Panc1 (cell line): Measurements from ENCODE around the gene NUP98.

Source experiments
- CTCF ChIP-seq: fragments of 450-650 bp; IDR thresholded peaks from 2 replicates; pipeline ENCODE4 v1.5.1; 2017; ENCODE audit warnings: mild to moderate bottlenecking
- POLR2AphosphoS5 ChIP-seq: IDR thresholded peaks from 2 replicates; pipeline ENCODE4 v1.6.1; 2012; ENCODE audit warnings: mild to moderate bottlenecking, low read depth, low read length, moderate library complexity
- SIN3A ChIP-seq: IDR thresholded peaks from 2 replicates; pipeline ENCODE4 v1.6.1; 2012; ENCODE audit warnings: low read depth, mild to moderate bottlenecking, low read length, moderate library complexity, borderline replicate concordance; ENCODE audit not compliant: insufficient read depth

- no peak; the same call in 1 of the 2 replicates for TF ChIP-seq CTCF
- TF ChIP-seq POLR2AphosphoS5, result no peak
- no peak for TF ChIP-seq SIN3A
Observed at GRCh38 chr11:3808861-3809623, 11.7 kb upstream of the NUP98 start.
